ENCODE results near the gene KLHL22.

Gene KLHL22

GRCh38 chr22:20530368-20531153, 35.0 kb upstream of the KLHL22 start:
- DNase-seq (ENCODE audit: low spot score in 2 of 2) (no peak), ATAC-seq (ENCODE audit: low read depth) (no peak)
- H3K36me3 Mint-ChIP-seq: peaks cover 18% of the 10 kb centered on the region
- H3K4me1 Mint-ChIP-seq: peaks cover 33% of the 10 kb centered on the region
- no peaks in the 10 kb centered on the region for H3K9me3 Mint-ChIP-seq
- no peak overlapping the region for H3K4me3 Mint-ChIP-seq
- H3K27ac Mint-ChIP-seq: peak overlapping the region; percentile 19
- no peaks in the 10 kb centered on the region for H3K27me3 Mint-ChIP-seq

GRCh38 chr22:20528405-20528978, 32.9 kb upstream of the KLHL22 start:
- H3K4me3 Mint-ChIP-seq: no peak overlapping the region
- H3K36me3 Mint-ChIP-seq: peaks cover 18% of the 10 kb centered on the region
- peaks cover 34% of the 10 kb centered on the region for H3K4me1 Mint-ChIP-seq
- H3K27ac Mint-ChIP-seq: no peak overlapping the region
- DNase-seq (ENCODE audit: low spot score in 2 of 2) (no peak), ATAC-seq (ENCODE audit: low read depth) (no peak)
- no peaks in the 10 kb centered on the region for H3K27me3 Mint-ChIP-seq
- no peaks in the 10 kb centered on the region for H3K9me3 Mint-ChIP-seq

GRCh38 chr22:20526628-20527355, 31.2 kb upstream of the KLHL22 start:
- Mint-ChIP-seq H3K27me3 (no peaks in the 10 kb centered on the region), H3K4me1 (peaks cover 35% of the 10 kb centered on the region), H3K4me3 (no peak overlapping the region), H3K27ac (peak overlapping the region; percentile 52), H3K9me3 (no peaks in the 10 kb centered on the region), H3K36me3 (peaks cover 24% of the 10 kb centered on the region)
- ATAC-seq (ENCODE audit: low read depth) (no peak), DNase-seq (ENCODE audit: low spot score in 2 of 2) (no peak)

GRCh38 chr22:20526305-20526627, 30.7 kb upstream of the KLHL22 start:
- DNase-seq (ENCODE audit: low spot score in 2 of 2) (no peak), ATAC-seq (ENCODE audit: low read depth) (no peak)
- Mint-ChIP-seq H3K36me3 (peaks cover 24% of the 10 kb centered on the region), H3K27me3 (no peaks in the 10 kb centered on the region), H3K9me3 (no peaks in the 10 kb centered on the region), H3K27ac (no peak overlapping the region), H3K4me1 (peaks cover 30% of the 10 kb centered on the region), H3K4me3 (no peak overlapping the region)

- no peak for ATAC-seq (ENCODE audit: low read depth)
- no peak overlapping the region for H3K4me3 Mint-ChIP-seq
- peaks cover 33% of the 10 kb centered on the region for H3K4me1 Mint-ChIP-seq
- H3K27ac Mint-ChIP-seq: no peak overlapping the region
- H3K27me3 Mint-ChIP-seq: no peaks in the 10 kb centered on the region
- H3K9me3 Mint-ChIP-seq: no peaks in the 10 kb centered on the region
- no peak for DNase-seq (ENCODE audit: low spot score in 2 of 2)
- H3K36me3 Mint-ChIP-seq: peaks cover 26% of the 10 kb centered on the region
These were observed 29.5 kb upstream of the KLHL22 start for GRCh38 chr22:20525048-20525447.

- peaks cover 34% of the 10 kb centered on the region for H3K4me1 Mint-ChIP-seq
- H3K4me3 Mint-ChIP-seq: no peak overlapping the region
These were observed 28.4 kb upstream of the KLHL22 start for GRCh38 chr22:20524004-20524481.

GRCh38 chr22:20523086-20523983, 27.7 kb upstream of the KLHL22 start:
- no peak for ATAC-seq (ENCODE audit: low read depth)
- H3K27ac Mint-ChIP-seq: peak overlapping the region; percentile 50
- no peaks in the 10 kb centered on the region for H3K27me3 Mint-ChIP-seq
- peaks cover 28% of the 10 kb centered on the region for H3K36me3 Mint-ChIP-seq
- H3K4me3 Mint-ChIP-seq: no peak overlapping the region
- H3K4me1 Mint-ChIP-seq: peaks cover 36% of the 10 kb centered on the region
- no peaks in the 10 kb centered on the region for H3K9me3 Mint-ChIP-seq
- DNase-seq (ENCODE audit: low spot score in 2 of 2): no peak

More at GRCh38 chr22:20524004-20524481, 28.4 kb upstream of the KLHL22 start:
- no peak for DNase-seq (ENCODE audit: low spot score in 2 of 2)
- Mint-ChIP-seq H3K27me3 (no peaks in the 10 kb centered on the region), H3K9me3 (no peaks in the 10 kb centered on the region), H3K27ac (peak overlapping the region; percentile 50), H3K36me3 (peaks cover 27% of the 10 kb centered on the region)
- ATAC-seq (ENCODE audit: low read depth): no peak

GRCh38 chr22:20522134-20523004, 26.8 kb upstream of the KLHL22 start:
- H3K4me3 Mint-ChIP-seq: no peak overlapping the region

GRCh38 chr22:20520093-20520511, 24.5 kb upstream of the KLHL22 start:
- ATAC-seq (ENCODE audit: low read depth) (no peak), DNase-seq (ENCODE audit: low spot score in 2 of 2) (no peak)
- H3K27me3 Mint-ChIP-seq: no peaks in the 10 kb centered on the region
- H3K4me1 Mint-ChIP-seq: peaks cover 36% of the 10 kb centered on the region
- no peaks in the 10 kb centered on the region for H3K9me3 Mint-ChIP-seq
- peaks cover 18% of the 10 kb centered on the region for H3K36me3 Mint-ChIP-seq
- no peak overlapping the region for H3K4me3 Mint-ChIP-seq
- H3K27ac Mint-ChIP-seq: no peak overlapping the region

More at GRCh38 chr22:20522134-20523004, 26.8 kb upstream of the KLHL22 start:
- Mint-ChIP-seq H3K27ac (peak overlapping the region; percentile 22), H3K27me3 (no peaks in the 10 kb centered on the region), H3K4me1 (peaks cover 42% of the 10 kb centered on the region), H3K36me3 (peaks cover 28% of the 10 kb centered on the region), H3K9me3 (no peaks in the 10 kb centered on the region)
- ATAC-seq (ENCODE audit: low read depth) (no peak), DNase-seq (ENCODE audit: low spot score in 2 of 2) (no peak)

- Mint-ChIP-seq H3K4me3 (no peak overlapping the region), H3K27me3 (no peaks in the 10 kb centered on the region), H3K9me3 (no peaks in the 10 kb centered on the region), H3K36me3 (peaks cover 18% of the 10 kb centered on the region), H3K27ac (no peak overlapping the region), H3K4me1 (peaks cover 36% of the 10 kb centered on the region)
- ATAC-seq (ENCODE audit: low read depth) (no peak), DNase-seq (ENCODE audit: low spot score in 2 of 2) (no peak)
These were observed 24.0 kb upstream of the KLHL22 start for GRCh38 chr22:20519558-20519957.

GRCh38 chr22:20517841-20518592, 22.4 kb upstream of the KLHL22 start:
- no peaks in the 10 kb centered on the region for H3K9me3 Mint-ChIP-seq
- H3K36me3 Mint-ChIP-seq: peaks cover 18% of the 10 kb centered on the region
- peak overlapping the region; percentile 65 for H3K27ac Mint-ChIP-seq
- ATAC-seq (ENCODE audit: low read depth) (no peak), DNase-seq (ENCODE audit: low spot score in 2 of 2) (no peak)
- no peak overlapping the region for H3K4me3 Mint-ChIP-seq
- peaks cover 33% of the 10 kb centered on the region for H3K4me1 Mint-ChIP-seq
- no peaks in the 10 kb centered on the region for H3K27me3 Mint-ChIP-seq

GRCh38 chr22:20517422-20517821, 21.8 kb upstream of the KLHL22 start:
- no peaks in the 10 kb centered on the region for H3K9me3 Mint-ChIP-seq
- DNase-seq (ENCODE audit: low spot score in 2 of 2) (no peak), ATAC-seq (ENCODE audit: low read depth) (no peak)
- H3K4me1 Mint-ChIP-seq: peaks cover 30% of the 10 kb centered on the region
- peaks cover 17% of the 10 kb centered on the region for H3K36me3 Mint-ChIP-seq
- no peak overlapping the region for H3K27ac Mint-ChIP-seq
- H3K4me3 Mint-ChIP-seq: no peak overlapping the region
- no peaks in the 10 kb centered on the region for H3K27me3 Mint-ChIP-seq
